ENCODE data around the gene RAI1.

RAI1 gene

DNA sequence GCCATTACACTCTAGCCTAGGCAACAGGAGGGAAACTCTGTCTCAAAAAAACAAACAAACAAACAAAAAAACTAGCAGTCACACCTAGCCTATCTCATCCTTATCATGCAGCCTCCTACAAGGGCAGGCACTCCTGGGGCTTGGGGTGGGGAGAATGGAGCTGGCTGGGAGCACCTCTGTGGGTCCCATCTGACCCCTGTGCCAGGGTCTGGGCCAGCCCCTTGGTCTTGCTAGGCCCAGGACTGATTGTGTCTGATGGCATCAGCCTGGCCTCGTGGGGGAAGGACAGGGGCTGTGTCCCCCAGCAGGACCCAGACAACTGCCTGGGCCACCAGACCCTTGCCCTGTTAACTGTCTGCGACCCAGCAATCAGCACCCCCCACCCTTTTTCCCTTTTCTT lies 105.7 kb downstream of the RAI1 start:
- no peak for DNase-seq (ENCODE audit: low spot score)

DNA sequence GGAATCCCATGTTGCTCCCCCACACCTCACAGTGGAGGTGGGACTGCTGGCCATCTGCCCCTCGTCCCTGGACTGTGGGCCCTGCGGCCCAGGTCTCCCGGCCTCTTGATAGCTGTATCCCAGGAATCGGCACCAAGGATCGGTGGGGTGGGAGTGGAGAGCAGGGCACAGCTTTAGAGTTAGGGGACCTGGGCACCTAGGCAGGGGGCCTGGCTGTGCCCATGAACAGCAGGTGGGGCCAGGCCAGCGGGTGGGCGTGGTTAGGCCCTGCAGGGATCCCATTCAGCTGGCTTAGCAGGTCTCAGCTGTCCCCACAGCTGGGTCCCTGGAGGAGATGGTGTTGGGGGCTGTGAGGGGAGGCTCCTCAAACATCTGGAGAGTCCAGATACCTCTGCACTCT lies 106.3 kb downstream of the RAI1 start:
- no peak for DNase-seq (ENCODE audit: low spot score)

DNA sequence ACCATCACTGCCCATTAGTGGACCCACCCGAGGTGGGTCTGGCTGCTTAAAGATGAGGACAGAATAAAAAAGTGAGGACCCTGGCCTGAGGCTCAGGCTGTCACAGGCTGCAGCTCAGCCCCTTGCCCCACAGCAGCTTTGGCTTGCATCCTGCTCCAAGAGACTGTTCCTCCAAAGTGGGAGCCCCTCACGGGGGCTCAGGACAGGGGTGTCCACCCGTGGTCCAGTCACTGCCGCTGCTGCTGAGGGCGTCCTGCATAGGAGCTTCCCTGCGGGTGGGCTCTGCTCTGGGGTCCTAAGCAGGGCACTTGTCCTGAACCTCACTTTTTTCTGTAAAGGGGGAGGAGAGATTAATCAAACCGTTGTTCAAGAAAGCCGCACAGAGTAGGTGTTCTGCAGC lies 107.7 kb downstream of the RAI1 start:
- no peak for DNase-seq (ENCODE audit: low spot score)

DNA sequence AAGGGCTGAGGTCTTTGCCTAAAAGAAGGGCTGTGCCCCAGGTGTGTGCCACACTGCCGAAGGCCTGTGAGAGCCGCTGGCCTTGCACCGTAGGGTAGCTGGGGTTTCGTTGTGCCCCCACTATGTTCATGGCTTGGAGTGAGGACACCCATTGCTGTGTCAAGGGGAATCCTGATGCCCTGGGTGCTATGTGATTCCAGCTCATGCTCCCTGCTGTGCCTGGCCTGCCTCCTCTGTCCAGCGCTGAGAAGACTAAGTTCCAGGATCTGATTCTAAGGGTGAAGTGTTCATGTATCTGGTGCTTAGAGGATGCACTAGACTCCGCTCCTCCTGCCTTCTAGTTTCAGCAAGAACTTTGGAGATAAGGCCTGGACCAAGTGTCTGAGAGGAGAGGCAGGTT lies 108.2 kb downstream of the RAI1 start:
- no peak for DNase-seq (ENCODE audit: low spot score)

DNA sequence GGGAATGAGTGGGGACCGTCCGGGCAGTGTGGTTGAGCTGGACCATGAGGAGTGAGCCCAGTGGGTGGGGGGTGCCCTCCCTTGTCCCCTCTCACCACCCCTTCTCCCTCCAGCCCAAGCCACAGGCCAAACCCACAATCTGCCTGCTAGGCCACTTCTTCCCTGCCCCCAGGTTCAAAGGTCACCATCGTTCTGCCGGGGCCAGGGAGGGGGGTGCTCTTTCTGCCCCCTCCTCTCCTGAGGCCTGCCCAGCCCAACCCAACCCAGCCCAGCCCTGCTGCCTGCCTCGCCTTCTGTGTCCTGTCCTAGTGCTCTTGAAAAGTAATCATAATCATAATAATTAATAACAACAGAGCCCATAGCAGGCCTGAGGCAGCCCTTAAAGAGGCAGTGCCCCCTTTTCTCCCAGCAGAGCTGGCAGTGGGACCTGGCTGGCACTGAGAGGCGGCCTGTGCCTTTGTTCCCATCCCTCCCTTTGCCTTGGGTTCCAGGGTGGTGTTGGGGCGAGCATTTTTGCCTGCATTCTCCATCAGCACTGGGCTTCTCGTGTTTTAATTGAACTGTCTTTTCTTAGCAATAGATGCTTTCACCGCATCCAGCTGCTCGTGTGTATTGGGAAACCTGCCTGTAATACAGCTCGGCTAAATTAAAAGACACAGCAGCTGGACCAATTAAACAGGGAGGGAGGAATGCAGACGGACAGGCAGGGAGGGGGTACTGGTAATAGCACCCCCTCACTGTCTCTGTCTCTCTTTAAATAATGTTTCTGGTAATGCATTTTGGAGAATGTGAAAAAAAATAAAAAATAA lies 108.8 kb downstream of the RAI1 start:
- DNase-seq (ENCODE audit: low spot score) = no peak

DNA sequence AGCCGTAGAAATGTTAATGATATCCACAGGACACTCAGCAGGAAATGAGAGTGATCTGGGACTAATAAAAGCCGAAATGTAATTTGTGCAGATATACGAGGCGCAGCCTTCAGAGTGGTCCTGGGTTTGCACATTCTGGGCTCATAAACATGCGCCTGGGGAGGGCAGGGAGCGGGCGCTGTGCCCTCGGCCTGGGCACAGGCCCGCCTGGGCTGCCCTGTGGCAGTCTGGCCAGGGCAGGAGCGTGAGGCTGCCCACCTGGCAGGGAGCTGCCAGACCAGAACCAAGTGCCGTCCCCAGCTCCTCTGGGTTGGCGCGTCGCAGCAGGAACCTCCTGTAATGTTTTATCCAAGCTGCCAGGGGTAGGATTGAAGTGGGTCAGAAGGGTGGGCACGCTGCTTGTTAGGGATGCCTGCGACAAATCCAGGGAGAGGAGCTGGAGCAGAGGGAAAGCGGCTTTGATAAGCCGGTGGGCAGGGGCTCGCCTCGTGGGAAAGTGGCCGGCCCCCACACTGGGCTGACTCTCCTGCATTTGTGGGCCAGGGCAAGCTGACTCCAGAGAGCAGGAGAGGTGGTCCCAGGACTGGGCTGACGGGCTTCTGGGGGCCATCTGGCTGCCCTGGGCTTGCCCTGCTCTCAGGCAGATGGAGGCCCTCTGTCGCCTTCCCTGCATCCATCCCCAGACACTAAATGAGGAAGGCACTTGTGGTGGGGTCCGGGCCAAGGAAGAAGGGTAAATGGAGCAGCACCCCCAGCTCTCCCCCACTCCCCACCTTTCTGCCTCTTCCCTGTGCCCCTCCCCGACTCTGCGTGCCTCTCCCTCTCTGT lies 109.6 kb downstream of the RAI1 start:
- no peak for DNase-seq (ENCODE audit: low spot score)

DNA sequence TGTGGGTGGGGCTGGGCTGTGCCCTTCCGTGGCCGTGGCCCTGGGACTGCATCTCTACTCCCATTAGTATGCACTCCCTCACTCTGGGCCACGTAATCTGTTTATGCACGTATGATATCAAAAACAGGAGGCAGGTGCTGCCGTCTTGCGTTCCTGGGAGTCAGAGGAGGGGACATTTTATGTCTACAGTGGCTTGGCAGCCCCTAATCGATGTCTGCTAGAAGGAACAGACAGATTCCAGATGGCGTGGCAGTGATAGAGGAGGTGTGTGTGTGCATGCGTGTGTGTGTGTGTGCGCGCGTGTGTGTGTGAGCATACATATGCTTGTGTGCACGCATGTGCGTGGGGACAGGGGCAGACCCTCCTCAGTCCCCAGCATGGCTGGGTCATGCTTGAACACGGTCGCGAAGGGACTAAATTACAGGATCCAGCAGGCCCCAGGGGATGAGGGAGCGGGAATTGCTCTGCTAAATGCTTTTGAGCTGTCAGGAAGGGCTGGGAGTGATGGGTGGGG lies 110.8 kb downstream of the RAI1 start:
- DNase-seq (ENCODE audit: low spot score) = no peak

DNA sequence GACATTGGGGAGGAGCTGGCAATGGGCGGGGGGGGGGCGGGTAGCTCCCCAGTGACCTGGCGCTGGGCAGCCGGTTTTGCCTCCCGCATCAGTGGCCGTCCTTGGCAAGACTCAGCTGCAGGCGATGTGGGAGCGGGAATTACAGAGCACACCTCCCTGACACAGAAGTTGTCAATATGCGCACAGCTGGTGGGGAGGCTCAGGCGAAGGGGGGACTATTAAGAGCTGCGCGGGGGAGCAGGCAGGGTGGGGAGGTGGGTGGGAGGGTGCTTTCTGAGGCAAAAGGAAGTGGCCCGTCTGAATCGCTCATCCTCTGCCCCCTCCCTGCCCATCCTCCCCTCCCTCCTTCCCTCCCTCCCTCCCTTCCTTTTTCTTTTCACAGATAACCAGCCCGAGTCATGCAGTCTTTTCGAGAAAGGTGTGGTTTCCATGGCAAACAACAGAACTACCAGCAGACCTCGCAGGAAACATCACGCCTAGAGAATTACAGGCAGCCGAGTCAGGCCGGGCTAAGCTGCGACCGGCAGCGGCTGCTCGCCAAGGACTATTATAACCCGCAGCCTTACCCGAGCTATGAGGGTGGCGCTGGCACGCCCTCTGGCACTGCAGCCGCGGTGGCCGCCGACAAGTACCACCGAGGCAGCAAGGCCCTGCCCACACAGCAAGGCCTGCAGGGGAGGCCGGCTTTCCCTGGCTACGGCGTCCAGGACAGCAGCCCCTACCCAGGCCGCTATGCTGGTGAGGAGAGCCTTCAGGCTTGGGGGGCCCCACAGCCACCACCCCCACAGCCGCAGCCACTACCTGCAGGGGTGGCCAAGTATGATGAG lies 111.5 kb downstream of the RAI1 start:
- no peak for DNase-seq (ENCODE audit: low spot score)

DNA sequence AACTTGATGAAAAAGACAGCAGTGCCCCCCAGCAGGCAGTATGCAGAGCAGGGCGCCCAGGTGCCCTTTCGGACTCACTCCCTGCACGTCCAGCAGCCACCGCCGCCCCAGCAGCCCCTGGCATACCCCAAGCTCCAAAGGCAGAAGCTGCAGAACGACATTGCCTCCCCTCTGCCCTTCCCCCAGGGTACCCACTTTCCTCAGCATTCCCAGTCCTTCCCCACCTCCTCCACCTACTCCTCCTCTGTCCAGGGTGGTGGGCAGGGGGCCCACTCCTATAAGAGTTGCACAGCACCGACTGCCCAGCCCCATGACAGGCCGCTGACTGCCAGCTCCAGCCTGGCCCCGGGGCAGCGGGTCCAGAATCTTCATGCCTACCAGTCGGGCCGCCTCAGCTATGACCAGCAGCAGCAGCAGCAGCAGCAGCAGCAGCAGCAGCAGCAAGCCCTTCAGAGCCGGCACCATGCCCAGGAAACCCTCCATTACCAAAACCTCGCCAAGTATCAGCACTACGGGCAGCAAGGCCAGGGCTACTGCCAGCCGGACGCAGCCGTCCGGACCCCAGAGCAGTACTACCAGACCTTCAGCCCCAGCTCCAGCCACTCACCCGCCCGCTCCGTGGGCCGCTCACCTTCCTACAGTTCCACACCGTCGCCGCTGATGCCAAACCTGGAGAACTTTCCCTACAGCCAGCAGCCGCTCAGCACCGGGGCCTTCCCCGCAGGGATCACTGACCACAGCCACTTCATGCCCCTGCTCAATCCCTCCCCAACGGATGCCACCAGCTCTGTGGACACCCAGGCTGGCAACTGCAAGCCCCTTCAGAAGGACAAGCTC lies 112.3 kb downstream of the RAI1 start:
- no peak for DNase-seq (ENCODE audit: low spot score)

DNA sequence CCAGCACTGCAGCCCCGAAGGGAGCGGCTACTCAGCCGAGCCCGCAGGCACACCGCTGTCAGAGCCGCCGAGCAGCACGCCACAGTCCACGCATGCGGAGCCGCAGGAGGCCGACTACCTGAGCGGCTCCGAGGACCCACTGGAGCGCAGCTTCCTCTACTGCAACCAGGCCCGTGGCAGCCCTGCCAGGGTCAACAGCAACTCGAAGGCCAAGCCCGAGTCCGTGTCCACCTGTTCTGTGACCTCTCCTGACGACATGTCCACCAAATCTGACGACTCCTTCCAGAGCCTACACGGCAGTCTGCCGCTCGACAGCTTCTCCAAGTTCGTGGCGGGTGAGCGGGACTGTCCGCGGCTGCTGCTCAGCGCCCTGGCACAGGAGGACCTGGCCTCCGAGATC lies 113.1 kb downstream of the RAI1 start:
- no peak for DNase-seq (ENCODE audit: low spot score)

DNA sequence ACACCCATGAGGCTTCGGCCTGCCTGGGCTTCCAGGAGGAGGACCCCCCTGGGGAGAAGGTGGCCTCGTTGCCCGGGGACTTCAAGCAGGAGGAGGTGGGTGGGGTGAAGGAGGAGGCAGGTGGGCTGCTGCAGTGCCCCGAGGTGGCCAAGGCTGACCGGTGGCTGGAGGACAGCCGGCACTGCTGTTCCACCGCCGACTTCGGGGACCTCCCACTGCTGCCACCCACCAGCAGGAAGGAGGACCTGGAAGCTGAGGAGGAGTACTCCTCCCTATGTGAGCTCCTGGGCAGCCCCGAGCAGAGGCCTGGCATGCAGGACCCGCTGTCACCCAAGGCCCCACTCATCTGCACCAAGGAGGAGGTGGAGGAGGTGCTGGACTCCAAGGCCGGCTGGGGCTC lies 114.0 kb downstream of the RAI1 start:
- DNase-seq (ENCODE audit: low spot score) = no peak

DNA sequence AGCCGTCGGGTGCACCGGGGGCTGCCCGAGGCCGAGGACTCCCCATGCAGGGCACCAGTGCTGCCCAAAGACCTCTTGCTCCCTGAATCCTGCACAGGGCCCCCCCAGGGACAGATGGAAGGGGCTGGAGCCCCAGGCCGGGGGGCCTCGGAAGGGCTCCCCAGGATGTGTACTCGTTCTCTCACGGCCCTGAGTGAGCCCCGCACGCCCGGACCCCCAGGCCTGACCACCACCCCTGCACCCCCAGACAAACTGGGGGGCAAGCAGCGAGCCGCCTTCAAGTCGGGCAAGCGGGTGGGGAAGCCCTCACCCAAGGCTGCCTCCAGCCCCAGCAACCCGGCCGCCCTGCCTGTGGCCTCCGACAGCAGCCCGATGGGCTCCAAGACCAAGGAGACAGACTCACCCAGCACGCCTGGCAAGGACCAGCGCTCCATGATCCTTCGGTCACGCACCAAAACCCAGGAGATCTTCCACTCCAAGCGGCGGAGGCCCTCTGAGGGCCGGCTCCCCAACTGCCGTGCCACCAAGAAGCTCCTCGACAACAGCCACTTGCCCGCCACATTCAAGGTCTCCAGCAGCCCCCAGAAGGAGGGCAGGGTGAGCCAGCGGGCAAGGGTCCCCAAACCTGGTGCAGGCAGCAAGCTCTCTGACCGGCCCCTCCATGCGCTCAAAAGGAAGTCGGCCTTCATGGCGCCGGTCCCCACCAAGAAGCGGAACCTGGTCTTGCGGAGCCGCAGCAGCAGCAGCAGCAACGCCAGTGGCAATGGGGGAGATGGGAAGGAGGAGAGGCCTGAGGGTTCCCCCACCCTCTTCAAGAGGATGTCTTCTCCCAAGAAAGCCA lies 114.9 kb downstream of the RAI1 start:
- DNase-seq (ENCODE audit: low spot score) = no peak

DNA sequence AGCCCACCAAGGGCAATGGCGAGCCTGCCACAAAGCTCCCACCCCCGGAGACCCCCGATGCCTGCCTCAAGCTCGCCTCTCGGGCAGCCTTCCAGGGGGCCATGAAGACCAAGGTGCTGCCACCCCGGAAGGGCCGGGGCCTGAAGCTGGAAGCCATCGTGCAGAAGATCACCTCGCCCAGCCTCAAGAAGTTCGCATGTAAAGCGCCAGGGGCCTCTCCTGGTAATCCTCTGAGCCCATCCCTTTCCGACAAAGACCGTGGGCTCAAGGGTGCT lies 115.5 kb downstream of the RAI1 start:
- DNase-seq (ENCODE audit: low spot score) = no peak

DNA sequence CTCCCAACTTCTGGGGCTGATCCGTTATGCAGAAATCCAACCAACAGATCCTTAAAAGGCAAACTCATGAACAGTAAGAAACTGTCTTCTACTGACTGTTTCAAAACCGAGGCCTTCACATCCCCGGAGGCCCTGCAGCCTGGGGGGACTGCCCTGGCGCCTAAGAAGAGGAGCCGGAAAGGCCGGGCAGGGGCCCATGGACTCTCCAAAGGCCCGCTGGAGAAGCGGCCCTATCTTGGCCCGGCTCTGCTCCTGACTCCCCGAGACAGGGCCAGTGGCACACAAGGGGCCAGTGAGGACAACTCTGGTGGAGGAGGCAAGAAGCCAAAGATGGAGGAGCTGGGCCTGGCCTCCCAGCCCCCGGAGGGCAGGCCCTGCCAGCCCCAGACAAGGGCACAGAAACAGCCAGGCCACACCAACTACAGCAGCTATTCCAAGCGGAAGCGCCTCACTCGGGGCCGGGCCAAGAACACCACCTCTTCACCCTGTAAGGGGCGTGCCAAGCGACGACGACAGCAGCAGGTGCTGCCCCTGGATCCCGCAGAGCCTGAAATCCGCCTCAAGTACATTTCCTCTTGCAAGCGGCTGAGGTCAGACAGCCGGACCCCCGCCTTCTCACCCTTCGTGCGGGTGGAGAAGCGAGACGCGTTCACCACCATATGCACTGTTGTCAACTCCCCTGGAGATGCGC lies 116.0 kb downstream of the RAI1 start:
- no peak for DNase-seq (ENCODE audit: low spot score)

DNA sequence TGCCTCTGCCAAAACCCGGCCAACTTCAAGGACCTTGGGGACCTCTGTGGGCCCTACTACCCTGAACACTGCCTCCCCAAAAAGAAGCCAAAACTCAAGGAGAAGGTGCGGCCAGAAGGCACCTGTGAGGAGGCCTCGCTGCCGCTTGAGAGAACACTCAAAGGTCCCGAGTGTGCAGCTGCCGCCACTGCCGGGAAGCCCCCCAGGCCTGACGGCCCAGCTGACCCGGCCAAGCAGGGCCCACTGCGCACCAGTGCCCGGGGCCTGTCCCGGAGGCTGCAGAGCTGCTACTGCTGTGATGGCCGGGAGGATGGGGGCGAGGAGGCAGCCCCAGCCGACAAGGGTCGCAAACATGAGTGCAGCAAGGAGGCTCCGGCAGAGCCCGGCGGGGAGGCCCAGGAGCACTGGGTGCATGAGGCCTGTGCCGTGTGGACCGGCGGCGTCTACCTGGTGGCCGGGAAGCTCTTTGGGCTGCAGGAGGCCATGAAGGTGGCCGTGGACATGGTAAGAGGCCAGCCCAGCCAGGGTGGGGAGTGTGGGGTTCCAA lies 116.8 kb downstream of the RAI1 start:
- DNase-seq (ENCODE audit: low spot score) = no peak

DNA sequence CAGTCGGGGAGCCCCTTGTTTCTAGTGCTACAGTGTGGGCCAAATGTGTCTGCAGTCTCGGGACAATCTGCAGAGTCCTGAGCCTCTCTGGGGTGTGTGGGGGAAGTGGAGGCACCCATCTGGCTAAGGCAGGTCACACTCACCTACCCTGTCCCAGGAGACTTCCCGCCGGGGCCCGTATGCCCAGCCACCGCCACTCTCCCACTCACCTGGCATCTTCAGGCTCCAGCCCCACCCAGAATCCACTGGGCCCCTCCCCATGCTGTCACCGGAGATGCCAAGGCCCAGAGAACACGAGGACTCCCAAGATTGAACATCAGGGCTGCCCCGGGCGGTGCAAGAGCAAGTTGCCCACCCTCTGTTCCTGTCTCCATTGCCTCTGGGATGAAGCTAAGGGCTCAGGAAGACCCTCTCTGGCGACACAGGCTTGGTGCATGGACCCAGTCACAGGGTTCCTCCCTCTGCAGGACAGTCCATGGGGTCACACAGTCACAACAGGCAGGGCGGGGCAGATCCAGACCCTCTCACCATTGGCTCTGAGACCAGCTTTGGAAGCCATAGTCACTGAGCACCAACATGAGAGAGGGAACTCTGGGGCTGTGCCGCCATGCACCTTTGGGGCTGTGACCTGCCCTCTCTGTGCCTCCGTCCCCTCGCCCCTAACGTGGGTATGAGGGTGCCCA lies 117.5 kb downstream of the RAI1 start:
- DNase-seq (ENCODE audit: low spot score) = no peak

DNA sequence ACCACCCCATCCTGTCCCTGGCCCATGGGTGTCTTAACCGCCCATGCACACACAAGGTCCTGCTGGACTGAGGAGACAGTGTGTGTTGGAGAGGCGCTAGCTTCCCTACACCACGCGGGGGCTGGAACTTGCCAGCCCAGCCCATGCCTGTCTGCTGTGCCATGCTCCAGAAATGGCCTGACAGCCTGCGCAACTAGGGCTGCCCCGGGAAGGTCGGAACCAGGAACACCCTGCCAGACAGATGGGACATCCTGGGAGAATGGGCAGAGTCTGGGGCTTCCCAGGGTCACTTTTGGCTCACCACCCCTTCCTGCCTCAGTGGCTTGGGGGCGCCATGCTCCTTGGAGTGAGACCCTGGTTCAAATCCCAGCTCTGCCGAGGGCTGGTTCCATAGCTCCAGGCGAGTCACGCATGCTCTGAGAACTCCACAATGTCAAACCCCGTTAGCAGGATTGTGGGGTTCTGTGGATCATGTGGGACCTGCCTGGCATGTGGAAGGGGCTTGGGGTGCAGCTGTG lies 119.3 kb downstream of the RAI1 start:
- no peak for DNase-seq (ENCODE audit: low spot score)

DNA sequence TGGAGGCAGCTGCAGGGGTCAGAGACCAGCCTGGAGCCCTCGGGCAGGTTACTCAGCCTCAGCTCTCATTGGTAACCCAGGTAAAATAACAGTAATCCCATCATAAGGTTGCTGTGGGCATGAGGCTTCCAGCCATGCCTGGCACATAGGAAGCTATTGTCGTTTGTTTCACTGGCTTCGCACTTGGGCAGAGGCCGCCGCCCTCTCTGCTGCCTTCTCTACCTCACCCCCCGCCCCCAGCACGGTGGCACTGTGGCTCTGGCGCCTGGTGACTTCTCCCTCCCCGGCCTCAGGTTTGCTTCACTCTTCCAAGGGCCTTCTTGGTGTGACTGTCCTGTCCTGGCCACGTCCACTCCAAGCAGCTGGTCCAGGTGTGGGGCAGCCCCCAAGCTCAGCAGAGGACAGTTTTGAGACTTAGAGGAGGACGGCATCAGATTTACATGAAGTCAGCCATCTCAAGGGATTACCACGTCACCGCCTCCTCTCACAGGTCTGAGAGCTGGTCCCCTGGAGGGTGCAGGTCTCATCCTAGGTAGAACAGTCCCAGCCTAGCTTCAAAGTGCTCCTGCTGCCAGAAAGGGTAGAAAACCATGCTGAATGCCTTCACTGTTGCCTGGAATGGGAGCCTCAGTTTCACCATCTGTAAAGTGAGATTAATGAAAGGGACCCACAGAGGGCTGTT lies 120.7 kb downstream of the RAI1 start:
- no peak for DNase-seq (ENCODE audit: low spot score)

Measured in left forelimb (tissue), 1 donor.